ENCODE results near the gene MPV17.

Gene MPV17

DNA sequence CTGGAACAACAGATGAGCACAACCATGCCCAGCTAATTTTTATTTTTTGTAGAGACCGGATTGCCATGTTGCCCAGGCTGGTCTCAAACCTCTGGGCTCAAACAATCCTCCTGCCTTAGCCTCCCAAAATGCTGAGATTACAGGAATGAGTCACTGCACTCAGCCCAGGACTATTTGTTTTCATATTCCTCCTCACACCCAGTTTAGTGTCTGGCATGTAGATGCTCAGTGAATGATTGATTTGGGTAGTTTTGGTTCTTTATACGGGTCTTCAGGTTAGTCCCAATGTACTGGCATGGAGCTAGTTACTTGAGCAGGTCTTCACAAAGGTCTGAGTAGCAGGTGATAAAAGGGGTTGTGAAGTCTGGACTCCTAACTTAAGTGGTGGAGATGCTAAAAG, 41.0 kb upstream of the MPV17 start:
- H3K4me3 ChIP-seq (ENCODE audit: severe bottlenecking), result no peak overlapping the region
- ATAC-seq (ENCODE audit: low read depth) (no peak), DNase-seq (ENCODE audit: low spot score) (no peak)
- TF ChIP-seq CTCF (IDR thresholded peaks at IDR 0.05; ENCODE audit: poor library complexity, severe bottlenecking), result no peak
- H3K4me1 ChIP-seq (ENCODE audit: insufficient read depth, poor library complexity, severe bottlenecking), result no peaks in the 10 kb centered on the region
- no peaks in the 10 kb centered on the region for H3K9me3 ChIP-seq (ENCODE audit: severe bottlenecking)
- H3K36me3 ChIP-seq (ENCODE audit: low read depth), result peaks cover 51% of the 10 kb centered on the region
- H3K27ac ChIP-seq (ENCODE audit: poor library complexity, severe bottlenecking), result no peak overlapping the region
- no peaks in the 10 kb centered on the region for H3K27me3 ChIP-seq (ENCODE audit: insufficient read depth, poor library complexity, severe bottlenecking)

DNA sequence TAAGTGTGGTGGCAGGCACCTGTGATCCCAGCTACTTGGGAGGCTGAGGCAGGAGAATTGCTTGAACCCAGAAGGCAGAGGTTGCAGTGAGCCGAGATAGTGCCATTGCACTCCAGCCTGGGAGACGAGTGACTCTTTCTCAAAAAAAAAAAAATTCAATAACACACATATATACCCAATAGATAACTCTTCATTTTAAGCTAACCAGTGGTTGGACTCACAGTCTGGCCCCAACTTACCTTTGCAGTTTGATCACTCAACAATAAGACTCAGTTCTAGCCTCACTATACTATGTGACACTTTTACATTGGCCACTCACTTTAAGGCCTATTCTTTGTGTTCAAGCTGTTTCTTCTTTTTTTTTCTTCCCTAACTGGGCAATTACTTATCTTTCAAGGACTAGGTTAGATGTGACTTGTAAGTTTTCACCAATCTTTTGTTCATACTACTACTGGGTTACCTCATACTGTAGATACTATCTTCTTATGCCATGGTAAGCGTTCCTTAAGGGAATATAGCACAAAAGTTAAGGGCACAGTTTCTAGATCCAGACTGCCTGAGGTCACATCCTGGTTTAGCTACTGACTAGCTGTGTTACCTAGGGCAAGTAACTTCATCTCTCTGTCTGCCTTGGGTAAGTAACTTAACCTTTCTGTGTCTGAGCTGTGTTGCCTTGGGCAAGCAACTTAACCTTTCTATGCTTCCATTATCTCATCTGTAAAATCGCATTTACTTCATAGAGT, 40.0 kb upstream of the MPV17 start:
- Histone ChIP-seq H3K27me3 (ENCODE audit: insufficient read depth, poor library complexity, severe bottlenecking) (no peaks in the 10 kb centered on the region), H3K4me3 (ENCODE audit: severe bottlenecking) (no peak overlapping the region), H3K9me3 (ENCODE audit: severe bottlenecking) (no peaks in the 10 kb centered on the region), H3K27ac (ENCODE audit: poor library complexity, severe bottlenecking) (no peak overlapping the region), H3K36me3 (ENCODE audit: low read depth) (peaks cover 47% of the 10 kb centered on the region), H3K4me1 (ENCODE audit: insufficient read depth, poor library complexity, severe bottlenecking) (no peaks in the 10 kb centered on the region)
- DNase-seq (ENCODE audit: low spot score) (no peak), ATAC-seq (ENCODE audit: low read depth) (no peak)
- TF ChIP-seq CTCF (IDR thresholded peaks at IDR 0.05; ENCODE audit: poor library complexity, severe bottlenecking), result no peak

DNA sequence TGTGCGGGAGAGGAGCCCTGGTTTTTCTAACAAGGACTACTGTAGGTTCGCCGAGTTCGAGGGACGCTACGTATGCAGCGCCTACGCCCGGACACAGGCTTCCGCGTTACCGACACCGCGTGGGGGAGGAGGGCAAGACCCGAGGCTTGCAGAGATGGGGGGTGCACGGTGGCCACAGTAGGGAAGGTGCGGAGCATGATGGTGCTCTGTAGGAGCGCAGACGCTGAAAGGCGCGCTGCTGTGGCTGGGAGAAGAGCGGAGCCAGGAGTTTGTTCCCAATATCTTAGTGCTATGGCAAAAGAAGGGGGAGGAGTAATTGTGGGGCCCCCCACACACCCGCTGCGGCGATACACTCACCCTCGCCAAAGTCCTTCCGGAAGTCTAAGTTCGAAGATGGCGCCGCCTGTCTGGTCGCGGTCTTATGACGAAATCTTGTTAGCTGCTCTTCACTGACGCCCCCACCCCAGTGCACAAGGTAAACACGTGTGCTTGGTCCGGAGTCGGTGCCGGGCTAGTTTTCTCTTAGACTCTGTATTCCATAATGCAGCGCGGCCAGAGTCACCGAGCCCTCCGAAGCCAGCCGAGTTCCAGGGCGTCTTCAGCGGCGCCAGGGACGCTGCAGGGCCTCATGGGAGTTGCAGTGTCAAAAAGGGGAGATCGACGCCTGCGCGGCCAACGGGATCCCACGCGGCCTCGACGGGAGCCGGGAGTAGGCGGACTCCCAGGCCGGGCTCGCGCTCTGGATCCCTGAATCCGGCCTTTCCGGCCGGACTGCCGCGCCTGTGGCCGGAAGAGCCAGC, 33.7 kb upstream of the MPV17 start, which contains the start of gene GTF3C2:
GTF3C2 (minus strand) TSS at position 383 of the 800 bp plus-strand sequence. CDS start 13,210 bp downstream, outside the sequence.
- ATAC-seq (ENCODE audit: low read depth) (peak; percentile 93), DNase-seq (ENCODE audit: low spot score) (peak; percentile 96)
- Histone ChIP-seq H3K4me3 (ENCODE audit: severe bottlenecking) (peak within 1 kb of the TSS; percentile 79), H3K27me3 (ENCODE audit: insufficient read depth, poor library complexity, severe bottlenecking) (no peaks in the 10 kb centered on the region), H3K4me1 (ENCODE audit: insufficient read depth, poor library complexity, severe bottlenecking) (peaks cover 12% of the 10 kb centered on the region), H3K9me3 (ENCODE audit: severe bottlenecking) (no peaks in the 10 kb centered on the region), H3K27ac (ENCODE audit: poor library complexity, severe bottlenecking) (peak within 1 kb of the TSS; percentile 79), H3K36me3 (ENCODE audit: low read depth) (peaks cover 21% of the 10 kb centered on the region; the same call in 1 of the 2 replicates)
- no peak for TF ChIP-seq CTCF (IDR thresholded peaks at IDR 0.05; ENCODE audit: poor library complexity, severe bottlenecking)

DNA sequence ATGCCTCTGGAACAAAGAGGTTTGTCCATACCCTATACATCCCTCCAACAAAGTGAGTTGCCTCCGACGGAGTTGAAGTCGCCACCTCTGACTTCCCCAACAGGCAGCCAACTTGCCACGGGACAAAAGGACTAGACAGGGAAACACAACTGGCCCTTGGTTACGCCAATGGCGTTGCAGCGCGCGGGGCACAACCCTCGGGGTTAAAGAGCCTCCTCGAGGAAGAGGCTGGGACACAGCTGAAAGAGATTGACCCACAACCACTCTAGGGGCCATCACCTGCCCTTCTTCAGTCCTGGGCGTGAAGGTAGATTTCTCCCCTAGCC, 33.1 kb upstream of the MPV17 start:
- peaks cover 12% of the 10 kb centered on the region for H3K4me1 ChIP-seq (ENCODE audit: insufficient read depth, poor library complexity, severe bottlenecking)
- no peak for DNase-seq (ENCODE audit: low spot score)
- peak overlapping the region; percentile 79 for H3K4me3 ChIP-seq (ENCODE audit: severe bottlenecking)
- peak overlapping the region; percentile 79 for H3K27ac ChIP-seq (ENCODE audit: poor library complexity, severe bottlenecking)
- TF ChIP-seq CTCF (IDR thresholded peaks at IDR 0.05; ENCODE audit: poor library complexity, severe bottlenecking), result no peak
- no peaks in the 10 kb centered on the region for H3K9me3 ChIP-seq (ENCODE audit: severe bottlenecking)
- peak; percentile 18 for ATAC-seq (ENCODE audit: low read depth)
- no peaks in the 10 kb centered on the region for H3K27me3 ChIP-seq (ENCODE audit: insufficient read depth, poor library complexity, severe bottlenecking)
- peaks cover 21% of the 10 kb centered on the region; the same call in 1 of the 2 replicates for H3K36me3 ChIP-seq (ENCODE audit: low read depth)
